Stimulated activated CD8-positive, alpha-beta memory T cell treated with anti-CD3 and anti-CD28 coated beads, Interleukin-15, amount 100 ng/mL, for 1 hour (primary cell): Measurements from ENCODE around the gene CUEDC1.

Experiments
- DNase-seq: peaks from one replicate; pipeline ENCODE4 v3.0.0-alpha.2; 2020; ENCODE audit warnings: low read depth

The CUEDC1 gene

DNA sequence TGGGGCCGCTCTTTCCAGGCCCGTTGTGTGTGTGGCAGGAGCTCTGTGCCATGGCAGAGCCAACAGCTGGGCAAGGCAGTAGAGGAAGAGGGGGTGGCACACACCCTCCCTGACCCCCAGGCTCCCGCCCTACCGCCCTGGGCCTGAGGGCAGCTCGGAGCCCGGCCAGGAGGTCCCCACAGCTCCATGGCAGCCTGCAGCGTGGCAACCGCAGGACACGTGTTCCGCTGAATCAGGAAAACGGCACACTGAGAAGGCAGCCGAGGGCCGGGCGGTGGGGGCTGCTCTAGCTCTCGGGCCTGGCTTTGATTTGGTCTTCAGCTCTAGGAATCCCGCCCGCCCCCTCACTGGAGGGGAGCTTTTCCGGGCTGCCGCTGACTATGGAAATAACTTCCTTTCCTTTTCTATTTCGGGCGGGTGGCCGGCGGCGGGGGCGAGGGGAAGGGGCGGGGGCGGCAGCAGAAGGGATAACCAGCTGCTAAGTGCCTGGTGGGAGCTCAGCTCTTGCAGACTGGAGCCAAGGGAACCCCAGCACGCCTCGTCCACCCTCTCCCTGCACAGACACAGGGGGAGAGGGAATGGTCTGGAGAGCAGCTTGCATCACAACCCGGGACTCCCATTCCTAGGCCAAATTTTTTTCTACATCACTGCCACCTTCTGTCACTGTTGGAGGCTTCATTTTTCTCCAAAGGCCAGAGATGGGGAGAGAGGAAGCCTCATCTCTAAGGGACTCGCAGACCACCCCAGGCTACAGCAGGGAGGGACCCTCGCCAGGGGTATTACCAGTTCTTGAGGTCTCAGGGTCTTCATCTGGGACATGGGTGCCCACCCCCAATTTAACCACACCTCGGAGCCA lies 80.5 kb downstream of the CUEDC1 start:
- DNase-seq: no peak

DNA sequence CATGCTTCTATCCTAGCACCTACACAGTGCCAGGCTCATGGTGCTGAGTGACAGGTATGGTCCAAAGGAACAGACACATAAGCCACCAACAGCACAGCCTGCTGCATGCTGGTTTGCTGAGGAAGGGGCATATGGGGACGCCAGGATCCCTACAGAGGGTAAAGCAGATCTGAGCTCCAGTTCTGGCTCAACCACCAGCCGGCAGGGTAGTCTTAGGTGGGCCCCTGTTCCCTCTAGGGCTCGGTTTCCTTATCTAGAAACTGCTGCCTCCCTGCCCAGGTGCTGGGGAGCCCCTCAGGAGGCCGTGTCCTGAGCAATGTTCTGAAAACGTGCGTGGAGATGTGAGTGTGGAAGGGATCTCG lies 81.2 kb downstream of the CUEDC1 start:
- no peak for DNase-seq

DNA sequence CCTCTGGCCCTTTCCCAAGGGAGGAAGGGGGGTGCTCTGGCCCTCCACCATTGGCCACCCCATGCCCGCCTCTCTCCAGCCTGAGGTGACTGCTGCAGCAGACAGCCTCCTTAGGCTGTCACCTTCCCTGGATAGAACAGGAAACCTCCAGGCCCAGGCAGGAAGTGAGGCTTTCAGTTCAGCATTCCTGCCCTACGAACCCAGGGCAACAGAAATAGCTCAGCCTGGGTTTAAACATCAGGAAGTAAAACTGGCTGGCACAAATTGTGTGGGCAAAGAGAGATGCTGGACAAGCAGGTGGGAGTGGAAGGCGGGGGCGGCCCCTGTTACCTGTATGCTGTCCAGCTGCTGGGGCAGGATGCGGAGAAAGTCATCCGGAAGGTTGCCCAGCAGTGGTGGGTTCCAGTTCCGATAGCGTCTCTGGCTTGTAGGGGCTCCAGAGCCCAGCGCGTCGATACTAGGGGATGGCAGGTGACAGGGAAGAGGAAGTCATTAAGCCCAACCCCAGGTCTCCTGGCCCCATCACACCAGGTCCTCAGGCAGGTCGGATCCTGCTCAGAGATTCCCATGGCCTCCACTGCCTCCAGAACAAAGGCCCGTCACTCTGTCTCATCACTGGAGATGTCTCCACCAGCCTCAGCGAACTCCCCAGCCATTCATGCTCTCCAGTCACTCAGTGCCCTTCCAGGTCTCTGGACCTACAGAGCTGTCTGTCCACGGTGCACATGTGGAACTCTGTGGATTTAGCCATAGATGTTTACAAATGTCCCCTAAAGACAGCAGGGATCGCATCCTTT lies 81.8 kb downstream of the CUEDC1 start:
- no peak for DNase-seq

DNA sequence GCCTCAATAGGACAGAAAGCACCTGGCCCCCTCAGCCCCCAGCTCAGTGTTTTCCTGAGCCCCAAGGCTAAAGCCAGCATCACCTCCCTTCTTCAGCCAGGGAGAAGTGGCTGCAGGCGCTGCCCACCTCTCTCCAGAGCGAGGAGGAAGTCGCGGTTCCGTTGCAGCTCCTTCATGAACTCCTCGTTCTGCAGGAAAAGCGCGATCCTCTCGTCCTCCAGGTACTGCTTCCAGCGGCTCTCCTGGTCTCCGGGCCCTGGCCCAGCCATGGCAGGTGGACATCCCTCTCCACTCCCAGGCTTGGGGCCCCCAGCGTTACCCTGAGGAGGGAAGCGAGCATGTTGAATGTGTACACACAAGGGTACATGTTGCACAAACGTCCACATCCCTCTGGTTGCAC lies 82.7 kb downstream of the CUEDC1 start:
- no peak for DNase-seq

DNA sequence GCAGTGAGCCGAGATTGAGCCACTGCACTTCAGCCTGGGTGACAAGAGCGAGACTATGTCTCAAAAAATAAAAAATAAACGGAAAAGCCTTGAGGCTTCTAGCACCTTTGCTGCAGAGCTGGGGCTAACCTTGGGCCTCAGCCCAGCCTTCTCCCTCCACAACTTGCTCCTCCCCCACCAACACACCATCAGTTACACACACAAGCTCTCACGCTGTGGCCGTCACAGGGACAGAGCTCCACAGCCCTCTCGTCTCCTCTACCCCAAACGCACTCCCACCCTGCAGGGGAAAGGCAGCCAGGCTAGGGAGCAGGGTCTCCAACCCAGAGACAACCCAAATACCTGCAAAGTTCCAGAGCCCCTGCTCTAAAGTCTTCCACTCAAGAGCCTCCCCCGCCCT lies 83.3 kb downstream of the CUEDC1 start:
- DNase-seq: no peak

DNA sequence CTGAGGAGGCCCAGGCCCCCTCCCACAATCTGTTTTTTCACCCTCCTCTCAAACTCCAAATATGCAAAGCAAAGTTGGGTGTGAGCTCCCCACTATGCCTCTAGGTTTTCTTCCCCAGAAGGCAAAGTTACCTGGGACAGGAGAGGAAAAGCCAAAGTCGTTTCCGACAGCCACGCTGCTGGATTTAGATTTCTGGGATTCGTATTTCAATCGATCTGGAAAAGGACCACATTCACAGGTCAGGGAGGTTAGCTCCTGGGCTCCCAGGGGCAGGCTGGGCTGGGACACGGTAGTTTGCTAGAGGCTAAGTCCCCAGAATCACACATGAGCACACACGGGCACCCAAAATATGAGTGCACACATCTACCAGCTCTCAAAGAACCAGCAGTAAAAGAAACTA lies 84.1 kb downstream of the CUEDC1 start:
- DNase-seq: no peak

DNA sequence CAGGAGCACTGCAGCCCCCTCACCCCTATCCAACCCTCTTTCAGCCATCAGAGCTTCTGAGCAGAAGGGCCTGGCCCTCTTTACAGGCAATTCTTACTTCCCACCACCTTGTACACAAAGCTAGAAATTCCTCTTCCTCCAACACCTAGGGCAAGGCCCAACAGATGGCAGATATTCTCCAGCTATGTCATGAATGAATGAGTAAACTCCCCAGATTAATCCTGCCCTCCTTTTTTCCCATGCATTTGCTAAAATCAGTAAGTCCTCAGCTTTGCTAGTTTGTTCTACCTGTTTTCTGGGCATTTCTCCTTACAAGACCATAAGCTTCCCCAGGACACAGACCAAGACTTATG lies 85.0 kb downstream of the CUEDC1 start:
- DNase-seq: no peak

DNA sequence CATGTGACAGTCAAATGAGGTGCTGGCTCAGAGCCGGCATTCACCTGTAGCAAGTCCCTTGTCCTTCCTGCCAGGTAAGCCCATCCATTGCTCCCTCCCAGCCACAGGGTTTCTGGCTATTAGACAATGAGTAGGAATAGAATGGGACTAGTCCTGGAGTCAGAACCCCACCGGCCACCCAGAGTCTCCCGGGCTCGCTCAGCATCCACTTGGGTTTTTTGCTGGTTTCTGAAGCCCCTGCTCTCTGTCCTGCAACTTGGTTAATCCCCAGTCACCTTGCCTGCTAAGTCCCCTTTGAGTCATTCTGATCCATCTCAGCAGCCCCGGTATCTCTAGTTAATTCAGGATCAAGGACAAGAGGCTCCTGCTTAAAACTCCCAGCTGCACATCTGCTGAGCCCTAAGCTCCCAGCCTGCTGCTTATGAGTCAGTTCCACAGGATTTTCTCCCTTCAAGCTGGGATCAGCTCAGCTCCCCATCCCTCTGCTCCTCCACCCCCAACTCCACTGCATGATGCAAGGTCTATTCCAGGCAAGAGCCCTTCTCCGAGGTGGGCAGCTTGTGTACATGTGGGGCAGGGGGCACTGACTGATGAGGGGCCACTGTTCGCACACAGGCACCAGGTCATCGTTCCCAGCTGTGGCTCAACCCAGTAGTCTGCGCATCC lies 85.5 kb downstream of the CUEDC1 start:
- no peak for DNase-seq

DNA sequence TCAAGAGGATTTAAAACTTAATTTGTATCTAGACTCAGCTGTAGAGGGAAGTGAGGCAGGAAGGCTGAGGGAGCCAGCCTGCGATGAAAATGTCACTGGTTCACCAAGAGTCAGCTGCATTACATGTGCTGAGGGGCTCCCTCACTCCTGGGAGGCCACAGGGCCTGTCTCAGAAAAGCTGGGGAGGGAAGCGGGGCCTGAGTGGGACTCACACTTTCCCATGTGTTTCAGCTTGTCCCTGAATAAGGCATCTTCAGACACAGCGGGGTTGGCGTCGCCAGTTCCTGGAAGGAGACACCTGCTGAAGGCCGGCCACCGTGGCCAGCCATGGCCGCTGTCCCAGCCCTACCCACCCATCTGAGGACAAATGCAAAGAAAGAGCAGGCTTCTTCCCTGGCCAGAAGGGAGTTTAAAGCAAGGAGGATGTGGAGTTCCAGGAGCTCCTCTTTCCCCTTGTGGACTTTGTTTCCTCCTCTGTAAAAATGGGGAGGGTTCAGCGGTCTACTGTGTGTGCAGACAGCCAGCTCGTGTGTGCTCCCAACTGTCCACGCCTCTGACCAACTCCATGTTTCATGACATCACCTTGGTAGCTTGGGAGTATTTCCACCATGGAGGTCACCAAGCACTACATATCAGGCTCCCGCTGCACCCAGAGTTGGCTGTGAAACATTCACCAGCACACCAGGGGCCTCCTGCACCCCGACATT lies 86.1 kb downstream of the CUEDC1 start:
- DNase-seq: no peak

DNA sequence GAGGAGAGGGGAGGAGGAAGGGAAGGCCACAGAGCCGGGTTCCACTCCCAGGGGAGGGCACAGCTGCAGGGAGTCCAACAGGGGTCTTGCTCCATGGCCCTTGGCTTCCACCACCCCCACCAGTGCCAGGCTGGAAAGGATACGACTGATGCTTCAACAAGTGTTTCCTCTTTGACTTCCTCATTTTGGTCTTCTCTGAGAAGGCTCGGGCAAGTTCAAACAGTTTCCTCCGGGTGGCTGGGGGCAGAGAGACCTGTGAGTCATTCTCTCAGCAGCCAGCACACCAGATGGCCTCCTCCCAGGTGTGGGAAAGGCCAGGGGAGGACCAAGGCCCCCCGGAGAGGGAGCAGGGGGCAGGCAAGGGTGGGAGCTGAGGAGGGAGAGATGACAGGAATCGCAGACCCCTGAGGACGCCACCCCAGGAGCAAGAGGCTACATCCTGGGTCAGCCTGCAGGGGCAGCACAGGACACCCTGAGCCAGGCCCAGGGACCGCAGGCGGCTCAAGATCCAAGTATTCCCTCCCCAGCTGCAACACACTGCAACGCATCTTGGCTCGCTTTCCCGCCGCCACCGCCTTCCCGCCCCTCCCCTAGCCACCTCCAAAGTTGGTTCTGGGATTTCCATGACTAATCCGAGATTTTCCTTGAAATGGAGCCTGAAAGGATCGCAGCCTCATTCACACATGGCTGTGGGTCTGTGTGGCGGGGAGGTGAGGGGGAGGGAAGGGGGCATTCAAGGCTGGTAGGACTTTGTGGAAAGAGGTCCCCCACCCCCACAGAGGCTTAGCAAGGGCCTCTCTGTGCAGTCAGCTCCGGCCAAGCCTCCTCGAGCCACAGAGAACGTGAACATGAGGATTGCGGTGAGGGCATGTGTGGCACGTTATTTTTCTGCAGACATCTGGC lies 87.0 kb downstream of the CUEDC1 start:
- no peak for DNase-seq

DNA sequence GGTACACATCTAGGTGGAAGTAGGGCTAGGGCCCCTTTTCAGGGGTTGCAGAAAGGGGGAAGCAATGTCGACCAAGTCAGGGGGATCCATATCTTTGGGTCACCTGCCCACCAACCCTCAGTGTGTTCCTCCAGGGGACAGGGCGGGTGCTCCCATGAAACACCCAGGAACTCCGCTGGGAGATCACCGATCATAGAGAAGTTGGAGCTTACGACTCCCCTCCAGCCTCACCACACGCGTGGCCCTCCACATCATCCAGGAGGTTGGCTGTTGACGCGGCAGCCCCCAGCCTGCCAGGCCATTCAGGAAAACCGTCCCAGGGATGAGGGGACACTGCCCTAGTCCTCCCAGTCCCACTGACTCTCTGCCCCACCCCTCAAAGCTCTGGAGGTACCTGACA lies 88.1 kb downstream of the CUEDC1 start:
- no peak for DNase-seq

DNA sequence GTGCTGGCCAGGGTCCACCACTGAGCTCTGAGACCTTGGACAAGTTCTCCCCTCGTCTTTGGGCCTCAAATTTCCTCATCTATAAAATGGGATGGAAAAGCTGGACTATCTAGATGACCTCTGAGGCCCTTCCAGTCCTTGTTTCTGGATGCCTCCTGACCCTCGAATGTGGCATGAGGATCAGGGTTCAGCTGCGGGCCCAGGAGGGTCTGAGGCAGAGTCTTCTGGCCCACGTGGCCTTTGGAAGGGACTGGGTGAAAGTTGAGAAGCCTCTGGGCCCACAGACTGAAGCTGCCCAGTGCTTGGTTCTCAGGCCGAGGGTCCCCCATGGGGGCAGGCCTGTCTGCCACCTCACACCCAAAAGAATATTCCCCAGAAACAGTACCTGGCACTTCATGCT lies 88.5 kb downstream of the CUEDC1 start:
- DNase-seq: no peak

DNA sequence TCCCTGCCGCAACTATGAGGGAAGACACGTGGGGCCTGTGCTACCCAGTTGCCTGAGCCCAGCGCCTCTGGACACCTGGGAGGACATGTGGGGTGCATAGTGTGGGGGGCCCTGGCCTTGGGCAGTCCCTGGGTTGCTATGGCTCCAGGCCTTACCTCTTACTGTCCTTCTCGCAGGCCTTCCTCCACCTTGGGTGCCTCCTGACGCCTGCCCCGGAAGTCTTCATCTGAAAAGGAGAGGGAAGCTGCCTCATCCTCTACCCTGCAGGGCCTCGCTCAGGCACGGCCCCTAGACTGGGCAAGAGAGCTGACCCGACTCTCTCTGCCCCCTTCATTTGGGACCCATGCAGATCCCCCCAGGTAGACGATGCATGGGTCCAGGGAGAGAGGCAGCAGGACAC lies 88.9 kb downstream of the CUEDC1 start:
- DNase-seq: no peak

DNA sequence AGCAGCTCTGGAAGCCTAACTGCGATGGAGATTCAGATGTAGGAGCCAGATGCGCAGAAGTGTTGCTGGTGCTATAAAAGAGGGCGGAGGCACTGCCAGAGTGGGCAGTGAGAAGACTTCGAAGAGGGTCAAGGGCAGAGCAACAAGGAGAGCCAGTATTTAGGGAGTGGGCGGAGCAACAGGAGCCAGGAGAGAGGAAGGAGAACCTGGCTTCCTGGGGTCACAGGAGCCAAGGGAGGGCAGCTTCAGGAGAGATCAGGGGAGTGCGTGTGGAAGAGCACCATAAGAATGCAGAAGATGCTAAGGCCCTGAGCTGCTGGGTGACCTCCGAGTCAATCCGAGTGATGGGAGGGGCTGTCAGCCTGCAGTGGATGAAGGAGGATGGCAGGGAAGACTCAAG lies 90.9 kb downstream of the CUEDC1 start:
- DNase-seq: no peak

DNA sequence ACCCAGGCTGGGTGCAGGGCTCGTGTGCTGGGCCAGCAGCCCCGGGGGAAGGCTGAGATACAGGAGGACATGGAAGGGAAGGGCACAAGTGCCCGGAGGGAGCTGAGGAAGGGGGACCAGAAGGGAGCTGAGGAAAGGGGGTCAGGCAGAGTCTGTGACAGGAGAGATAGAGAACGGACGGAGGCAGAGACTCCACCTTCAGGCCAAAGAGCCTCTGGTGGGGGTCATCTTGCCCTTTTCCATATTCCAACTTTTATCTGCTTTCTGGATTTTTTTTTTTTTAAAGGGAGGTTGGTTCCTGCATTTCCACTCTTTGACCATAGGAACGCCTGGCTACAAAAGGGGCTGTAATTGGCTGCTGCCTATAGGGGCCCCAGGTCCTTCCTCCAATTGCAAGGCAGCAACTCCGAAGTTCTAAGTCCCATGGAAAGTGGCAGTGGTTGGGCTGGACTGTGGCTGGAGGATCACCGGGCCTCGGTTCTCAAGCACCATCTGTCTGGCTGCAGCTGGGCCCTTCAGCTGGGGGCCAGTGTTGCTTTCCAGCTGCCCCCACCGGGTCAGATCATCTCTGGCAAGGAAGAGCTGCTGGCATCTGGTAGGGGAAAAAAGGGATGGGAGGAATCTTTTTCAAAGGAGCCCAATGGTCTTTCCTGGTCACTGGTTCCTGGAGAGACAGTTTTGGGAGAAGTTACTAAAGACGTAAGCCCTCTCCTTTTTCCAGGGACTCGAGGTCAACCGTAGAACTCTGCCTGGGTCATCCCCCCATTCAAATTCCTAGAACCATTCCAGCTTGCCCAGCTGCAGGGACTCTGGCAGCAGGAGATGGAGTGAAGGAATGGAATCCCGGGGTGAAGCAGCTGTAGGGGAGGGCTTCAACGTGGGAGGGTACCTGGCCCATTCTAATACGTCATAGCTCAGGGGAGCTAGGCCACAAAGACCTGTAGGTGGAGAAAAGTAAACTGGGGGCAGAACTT lies 92.2 kb downstream of the CUEDC1 start:
- no peak for DNase-seq

DNA sequence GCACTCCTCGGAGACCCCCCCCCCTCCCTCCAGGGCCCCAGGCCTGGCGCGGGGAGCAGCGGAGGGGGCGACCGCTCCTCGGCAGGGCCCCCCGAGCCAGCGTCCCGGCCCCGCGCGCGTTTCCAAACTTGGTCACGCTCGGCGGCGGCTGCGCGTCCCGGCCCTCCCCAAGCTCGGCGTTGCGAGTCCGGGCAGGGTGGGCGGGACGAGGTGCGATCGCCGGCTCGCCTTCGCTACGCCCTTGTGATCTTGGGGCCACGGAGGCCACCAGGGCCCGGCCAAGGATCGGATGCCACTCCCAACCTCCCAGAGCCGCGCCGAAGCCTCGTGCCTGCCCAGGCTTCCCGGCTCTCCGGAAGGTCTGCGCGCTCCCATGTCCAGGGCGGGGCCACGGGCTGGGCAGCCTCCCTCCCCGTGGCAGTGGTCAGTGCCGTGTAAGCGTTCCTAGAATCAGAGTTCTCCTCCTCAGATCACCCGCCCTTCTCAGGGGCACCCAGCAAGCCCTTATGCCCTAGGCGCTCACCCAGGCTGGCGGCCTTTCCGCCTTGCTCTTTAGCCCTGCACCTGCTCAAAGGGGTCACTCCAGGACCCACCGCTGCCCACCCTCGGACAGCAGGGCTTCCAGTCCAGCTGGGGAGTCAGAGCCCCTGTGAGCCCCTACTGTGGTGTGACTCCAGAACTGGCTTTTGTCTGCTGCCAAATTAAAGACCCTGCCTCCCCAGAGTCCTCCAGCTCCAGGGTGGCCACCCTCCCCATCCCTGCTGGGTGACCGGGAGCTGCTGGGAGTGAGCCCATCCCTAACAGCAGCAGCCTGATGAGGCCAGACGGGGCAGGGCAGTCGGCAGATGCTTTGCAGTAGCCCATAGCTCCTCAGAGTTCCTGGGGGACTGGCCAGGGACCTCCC lies 93.2 kb downstream of the CUEDC1 start:
- no peak for DNase-seq

DNA sequence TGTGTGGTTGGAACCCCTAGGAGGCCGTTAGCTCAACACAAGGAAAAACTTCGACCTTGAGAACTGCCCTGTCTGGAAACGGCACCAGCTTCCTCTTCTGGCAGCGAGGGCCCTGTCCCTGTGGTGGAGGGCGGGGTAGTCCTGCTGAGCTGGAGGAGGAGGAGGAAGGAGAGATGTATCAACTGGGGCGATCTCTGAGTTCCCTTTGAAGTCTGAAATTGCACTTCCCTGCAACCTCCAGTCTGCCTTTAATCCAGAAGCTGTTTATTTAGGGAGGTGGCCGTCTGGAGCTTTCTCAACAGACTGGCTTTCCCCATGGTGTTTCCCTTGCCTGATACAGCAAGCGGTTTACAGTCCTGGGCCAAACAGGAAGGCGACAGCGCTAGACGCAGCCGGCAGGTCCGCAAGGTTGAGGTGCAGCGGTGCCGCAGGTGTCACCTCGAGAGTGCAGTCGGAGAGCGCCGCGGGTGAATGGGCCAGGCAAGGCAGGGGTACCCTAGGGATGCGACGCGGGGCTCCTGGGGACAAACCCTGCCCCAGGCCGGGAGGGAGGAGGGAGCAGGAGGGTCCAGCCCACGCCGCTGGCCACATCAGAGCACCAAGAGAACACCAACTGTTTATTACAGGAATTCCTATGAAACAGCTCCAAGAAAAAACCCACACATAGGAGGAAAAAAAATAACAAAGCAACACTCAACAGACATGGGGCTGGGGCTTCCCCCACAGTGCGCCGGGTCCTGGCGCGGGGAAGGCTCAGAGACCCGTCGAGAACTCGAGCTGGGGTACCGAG lies 94.0 kb downstream of the CUEDC1 start:
- no peak for DNase-seq

DNA sequence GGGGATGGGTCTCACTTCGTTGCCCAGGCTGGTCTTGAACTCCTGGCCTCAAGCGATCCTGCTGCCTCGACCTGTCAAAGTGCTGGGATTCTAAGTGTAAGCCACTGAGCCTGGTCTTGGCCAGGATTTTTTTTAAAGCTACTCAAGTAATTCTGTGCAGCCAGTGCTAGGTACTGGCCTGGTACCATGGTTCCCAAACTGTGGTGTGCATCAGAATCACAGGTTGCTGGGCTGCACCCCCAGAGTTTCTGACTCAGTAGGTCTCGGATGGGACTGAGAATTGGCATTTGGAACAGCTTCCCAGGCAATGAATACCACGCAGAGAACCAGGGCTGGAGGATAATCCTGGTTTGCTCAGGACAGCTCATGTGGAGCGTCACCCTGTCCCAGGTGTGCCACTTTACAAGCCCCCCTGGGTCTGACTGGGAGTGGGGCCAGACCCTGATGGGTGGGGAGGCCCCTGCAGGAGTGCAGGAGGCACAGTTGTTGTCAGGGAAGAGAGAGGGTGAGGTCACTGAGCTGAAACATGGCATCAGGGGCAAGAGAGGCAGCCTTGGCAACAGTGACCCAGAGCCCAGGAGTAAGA lies 94.7 kb downstream of the CUEDC1 start:
- DNase-seq: no peak
